ENCODE results near the gene SMIM38. TPM values are rescaled to one million over a fixed set of nuclear protein-coding genes. Genes with fewer than 3 reads are reported as not detected.

Gene SMIM38
- polyA plus RNA-seq, 1 of the 3 experiments (the other 2 are of a cell fraction), result 0.13 TPM

- Histone ChIP-seq H3F3A (replicated peaks; ENCODE audit: insufficient read depth) (no peaks in the 10 kb centered on the region), H3K27ac (ENCODE audit: low read depth in 2 of 2, low read length in 1 of 2) (no peak overlapping the region), H3K4me2 (no peak overlapping the region), H3K4me1 (ENCODE audit: control insufficient read depth in 1 of 2, insufficient read depth in 2 of 2, low read depth in 1 of 2, low read length in 1 of 2) (peaks cover 0 to 23% of the 10 kb centered on the region in 2 experiments; a peak in 1 of 4 replicates), H3K4me3 (ENCODE audit: low read depth in 2 of 2, low read length in 1 of 2) (no peak overlapping the region), H3K9me2 (no peaks in the 10 kb centered on the region), H3K36me3 (replicated peaks in 1 of 2; ENCODE audit: control insufficient read depth in 1 of 2, insufficient read depth in 2 of 2, low read length in 1 of 2) (no peaks in the 10 kb centered on the region), H4K20me1 (ENCODE audit: insufficient read depth) (no peaks in the 10 kb centered on the region), H3K9me3 (no peaks in the 10 kb centered on the region), H3K79me2 (ENCODE audit: insufficient read depth) (no peaks in the 10 kb centered on the region), H2AFZ (ENCODE audit: low read depth) (no peak overlapping the region), H3K9ac (no peak overlapping the region), H3K27me3 (ENCODE audit: insufficient read depth) (no peaks in the 10 kb centered on the region)
- 83% methylated on average over 7 of the region's 7 CpGs for WGBS (ENCODE audit: low lambda C conversion rate)
- POLR2A ChIA-PET, result no interaction called here
- no peak for DNase-seq
- CTCF ChIA-PET, result interaction anchor here (13.0 to 14.1 kb wide), 2 partner anchors 534 to 560 kb away, joined by 254 to 403 read pairs; partner anchors contain the start of gene CCND1
- TF ChIP-seq TCF12 (IDR thresholded peaks at IDR 0.05), result no peak
- no peak for TF ChIP-seq PBX3 (IDR thresholded peaks at IDR 0.05)
- no peak for TF ChIP-seq RAD21 (IDR thresholded peaks at IDR 0.05; ENCODE audit: low read length)
- no peak for TF ChIP-seq JUND (IDR thresholded peaks at IDR 0.05)
- no peak for TF ChIP-seq RXRA (IDR thresholded peaks at IDR 0.05; ENCODE audit: borderline replicate concordance, low read depth)
- no peak for TF ChIP-seq FOSL2 (IDR thresholded peaks at IDR 0.05; ENCODE audit: borderline replicate concordance, low read depth)
- no peak for TF ChIP-seq MEF2A (IDR thresholded peaks at IDR 0.05; ENCODE audit: borderline replicate concordance, low read depth)
- TF ChIP-seq TEAD4 (IDR thresholded peaks at IDR 0.05; ENCODE audit: borderline replicate concordance, insufficient read depth), result no peak
- no peak for TF ChIP-seq USF1 (IDR thresholded peaks at IDR 0.05; ENCODE audit: borderline replicate concordance, low read depth)
- no peak for TF ChIP-seq EP300 (IDR thresholded peaks at IDR 0.05; ENCODE audit: borderline replicate concordance in 1 of 2, low read depth in 1 of 2, low read length in 1 of 2)
- no peak for TF ChIP-seq NFIC (IDR thresholded peaks at IDR 0.05; ENCODE audit: borderline replicate concordance)
- TF ChIP-seq SMC3 (IDR thresholded peaks at IDR 0.05; ENCODE audit: low read depth, low read length), result no peak
- TF ChIP-seq CHD2 (IDR thresholded peaks at IDR 0.05; ENCODE audit: low read length, partially characterized antibody), result no peak
- no peak for TF ChIP-seq RCOR1 (IDR thresholded peaks at IDR 0.05; ENCODE audit: low read length)
- TF ChIP-seq GATA2 (CRISPR knock-in tag; IDR thresholded peaks at IDR 0.05), result no peak
- TF ChIP-seq SIN3A (IDR thresholded peaks at IDR 0.05; ENCODE audit: borderline replicate concordance, low read depth, low read length), result no peak
- TF ChIP-seq, protein P1, sequence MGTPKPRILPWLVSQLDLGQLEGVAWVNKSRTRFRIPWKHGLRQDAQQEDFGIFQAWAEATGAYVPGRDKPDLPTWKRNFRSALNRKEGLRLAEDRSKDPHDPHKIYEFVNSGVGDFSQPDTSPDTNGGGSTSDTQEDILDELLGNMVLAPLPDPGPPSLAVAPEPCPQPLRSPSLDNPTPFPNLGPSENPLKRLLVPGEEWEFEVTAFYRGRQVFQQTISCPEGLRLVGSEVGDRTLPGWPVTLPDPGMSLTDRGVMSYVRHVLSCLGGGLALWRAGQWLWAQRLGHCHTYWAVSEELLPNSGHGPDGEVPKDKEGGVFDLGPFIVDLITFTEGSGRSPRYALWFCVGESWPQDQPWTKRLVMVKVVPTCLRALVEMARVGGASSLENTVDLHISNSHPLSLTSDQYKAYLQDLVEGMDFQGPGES (IDR thresholded peaks at IDR 0.05; ENCODE audit: low read depth, low read length), result no peak
- TF ChIP-seq MAX (IDR thresholded peaks at IDR 0.05; ENCODE audit: low read depth), result no peak
Observed at GRCh38 chr11:69108030-69108429, 47.7 kb upstream of the SMIM38 start.

Measured in SK-N-SH (cell line).